ENCODE data around the gene ONECUT3.
"Not testable (repeated sequence)": the region's sequence is repeated elsewhere in the genome, so short reads cannot be mapped to it uniquely, and the experiment has no call there.

ONECUT3 gene

GRCh38 chr19:1752757-1753728 lies at the start of gene ONECUT3:
ONECUT3 (plus strand) TSS chr19:1753506; CDS start chr19:1753663, 157 bp downstream.
- DNase-seq = no peak

- DNase-seq = no peak
These were observed 49.0 kb upstream of the ONECUT3 start for GRCh38 chr19:1704339-1704738.

- no peak for DNase-seq
These were observed 47.9 kb upstream of the ONECUT3 start for GRCh38 chr19:1705367-1705766.

- DNase-seq = not testable (repeated sequence)
These were observed 46.7 kb upstream of the ONECUT3 start for GRCh38 chr19:1706646-1707045.

GRCh38 chr19:1707240-1707639 lies 46.1 kb upstream of the ONECUT3 start:
- DNase-seq = no peak

- no peak for DNase-seq
These were observed 40.1 kb upstream of the ONECUT3 start for GRCh38 chr19:1713170-1713569.

- no peak for DNase-seq
These were observed 37.8 kb upstream of the ONECUT3 start for GRCh38 chr19:1715540-1715939.

GRCh38 chr19:1717200-1717969 lies 35.9 kb upstream of the ONECUT3 start:
- no peak for DNase-seq

- no peak for DNase-seq
These were observed 35.4 kb upstream of the ONECUT3 start for GRCh38 chr19:1717970-1718264.

- no peak for DNase-seq
These were observed 34.6 kb upstream of the ONECUT3 start for GRCh38 chr19:1718420-1719291.

GRCh38 chr19:1719519-1719918 lies 33.8 kb upstream of the ONECUT3 start:
- DNase-seq = no peak

- DNase-seq = no peak
These were observed 33.1 kb upstream of the ONECUT3 start for GRCh38 chr19:1720237-1720636.

GRCh38 chr19:1725100-1726064 lies 27.9 kb upstream of the ONECUT3 start:
- DNase-seq = no peak

GRCh38 chr19:1728816-1729567 lies 24.3 kb upstream of the ONECUT3 start:
- no peak for DNase-seq

GRCh38 chr19:1729568-1729925 lies 23.8 kb upstream of the ONECUT3 start:
- DNase-seq = no peak

- DNase-seq = no peak
These were observed 23.1 kb upstream of the ONECUT3 start for GRCh38 chr19:1730157-1730556.

- DNase-seq = no peak
These were observed 18.9 kb upstream of the ONECUT3 start for GRCh38 chr19:1734321-1734966.

- no peak for DNase-seq
These were observed 17.0 kb upstream of the ONECUT3 start for GRCh38 chr19:1736280-1736679.

GRCh38 chr19:1736927-1737326 lies 16.4 kb upstream of the ONECUT3 start:
- DNase-seq = no peak

- DNase-seq = no peak
These were observed 13.2 kb upstream of the ONECUT3 start for GRCh38 chr19:1739960-1740629.
